HL-60/S4 (cell line): Measurements from ENCODE around the gene TLE1.
"Not testable (repeated sequence)": the region's sequence is repeated elsewhere in the genome, so short reads cannot be mapped to it uniquely, and the experiment has no call there.

Experiments used
- in situ Hi-C: fragments of 300-500 bp; cut with MboI; formaldehyde crosslinking; loops from 2 replicates; pipeline ENCODE4 v1.14.3; 2022; ENCODE audit warnings: low sequenced_read_pairs

TLE1 gene

DNA sequence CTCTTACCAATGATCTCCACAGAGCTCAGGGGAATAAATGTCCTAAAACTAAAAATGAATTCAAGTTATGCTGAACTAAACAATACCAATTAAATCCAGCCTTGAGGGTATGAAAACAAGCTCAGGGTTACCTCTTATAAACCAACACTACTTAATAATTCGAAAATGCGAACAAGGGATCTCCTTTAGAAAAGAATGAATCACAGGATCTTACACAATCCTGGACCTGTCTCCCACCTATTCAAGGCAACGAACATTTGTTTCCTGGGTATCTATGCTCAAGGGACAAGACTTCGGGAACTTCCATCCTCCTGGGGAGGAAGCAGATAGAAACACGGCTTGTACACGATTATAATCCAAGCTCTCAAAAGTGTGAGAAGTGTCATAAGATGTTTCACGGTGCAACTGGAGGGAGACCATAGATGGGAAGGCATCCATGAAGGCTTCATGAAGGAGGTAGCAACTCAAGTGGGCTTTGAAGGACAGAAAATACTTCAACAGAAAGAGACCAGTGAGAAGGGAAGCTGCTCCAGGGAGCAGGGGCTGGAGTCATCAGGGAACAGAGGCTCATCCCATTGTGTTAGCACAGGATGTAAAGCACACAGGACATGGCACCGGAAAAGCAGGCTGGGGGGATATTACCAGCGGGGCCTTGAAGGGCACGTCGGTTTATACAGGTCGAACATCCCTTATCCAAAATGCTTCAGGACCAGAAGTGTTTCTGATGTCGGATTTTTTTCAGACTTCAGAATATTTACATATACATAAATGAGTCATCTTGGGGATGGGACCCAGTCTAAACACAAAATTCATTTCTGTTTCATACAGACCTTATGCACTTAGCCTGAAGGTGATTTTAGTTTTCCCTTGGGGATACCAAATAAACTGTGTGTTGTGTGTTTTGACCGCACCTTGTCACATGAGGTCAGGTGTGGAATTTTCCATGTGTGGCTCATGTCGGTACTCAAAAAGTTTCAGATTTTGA, 87.4 kb downstream of the TLE1 start:
- in situ Hi-C loops, result no loop called here

DNA sequence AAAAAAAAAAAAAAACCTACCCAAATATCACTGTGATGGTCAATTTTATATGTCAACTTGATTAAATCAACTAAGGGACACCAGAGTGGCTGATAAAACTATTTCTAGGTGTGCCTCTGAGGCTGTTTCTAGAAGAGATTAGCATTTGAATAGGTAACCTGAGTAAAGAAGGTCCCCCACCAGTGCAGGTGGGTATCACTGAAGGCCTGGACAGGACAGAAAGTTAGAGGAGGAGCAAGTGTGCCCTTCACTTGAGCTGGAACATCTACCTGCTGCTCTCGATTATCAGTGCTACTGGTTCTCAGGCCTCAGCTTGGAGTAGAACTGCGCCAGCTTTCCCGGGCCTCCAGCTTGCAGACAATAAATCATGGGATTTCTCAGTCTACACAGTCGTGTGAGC, 88.7 kb downstream of the TLE1 start:
- in situ Hi-C loops, result no loop called here

DNA sequence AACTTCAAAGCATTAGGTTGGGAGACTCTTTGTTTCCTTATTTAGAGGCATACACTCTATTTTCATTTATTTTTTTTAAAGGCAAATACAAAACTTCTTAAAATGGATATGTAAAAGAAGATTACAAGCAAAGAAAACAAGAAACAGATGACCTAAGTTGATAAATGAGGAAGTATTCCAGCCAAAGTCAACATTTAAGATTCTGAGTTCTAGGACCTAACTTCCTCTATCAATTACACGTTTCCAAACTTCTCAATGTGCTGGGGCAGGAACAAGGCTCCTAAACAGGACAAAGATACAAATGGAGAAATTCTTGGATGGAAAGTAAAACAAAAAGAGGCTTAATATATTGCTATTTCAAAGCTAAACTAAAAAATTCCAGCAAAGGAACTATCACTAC, 89.5 kb downstream of the TLE1 start:
- in situ Hi-C loops, result no loop called here

DNA sequence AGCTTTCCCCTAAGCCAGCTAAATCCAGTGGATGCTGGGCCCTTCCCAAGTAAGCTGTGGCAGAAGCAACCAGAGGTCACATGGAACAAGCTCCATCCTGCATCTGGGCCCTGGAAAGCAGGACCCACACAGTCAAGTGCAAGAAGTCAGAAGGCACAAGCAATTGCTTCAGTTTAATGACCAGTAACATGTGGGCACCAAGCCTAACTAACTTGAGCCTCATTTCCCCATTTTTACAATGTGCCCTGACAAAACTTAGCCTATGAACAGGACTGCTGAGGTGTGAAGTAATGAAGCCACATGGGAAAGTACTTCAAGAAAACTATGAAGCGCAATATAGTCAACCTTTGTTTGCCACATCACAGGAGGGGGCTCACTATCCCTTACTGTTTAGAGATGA, 90.5 kb downstream of the TLE1 start:
- in situ Hi-C loops, result no loop called here

DNA sequence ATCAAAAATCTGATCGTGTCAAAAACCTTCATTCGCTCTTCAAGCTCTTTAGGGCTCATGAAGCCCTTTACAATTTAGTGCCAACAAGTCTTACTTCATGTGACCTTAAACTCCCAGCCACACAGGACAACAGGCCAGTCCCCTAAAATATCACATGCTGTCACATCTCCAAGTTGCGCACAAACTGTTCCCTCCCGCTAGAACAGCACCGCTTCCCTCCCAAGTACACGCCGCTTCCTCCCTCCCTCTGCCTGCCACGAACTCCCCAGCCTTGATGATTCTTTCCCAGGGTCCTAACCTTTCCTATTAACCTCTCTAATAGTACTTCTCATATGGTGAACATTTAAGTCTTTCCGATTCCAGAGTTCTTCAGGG, 91.2 kb downstream of the TLE1 start:
- in situ Hi-C loops, result no loop called here

DNA sequence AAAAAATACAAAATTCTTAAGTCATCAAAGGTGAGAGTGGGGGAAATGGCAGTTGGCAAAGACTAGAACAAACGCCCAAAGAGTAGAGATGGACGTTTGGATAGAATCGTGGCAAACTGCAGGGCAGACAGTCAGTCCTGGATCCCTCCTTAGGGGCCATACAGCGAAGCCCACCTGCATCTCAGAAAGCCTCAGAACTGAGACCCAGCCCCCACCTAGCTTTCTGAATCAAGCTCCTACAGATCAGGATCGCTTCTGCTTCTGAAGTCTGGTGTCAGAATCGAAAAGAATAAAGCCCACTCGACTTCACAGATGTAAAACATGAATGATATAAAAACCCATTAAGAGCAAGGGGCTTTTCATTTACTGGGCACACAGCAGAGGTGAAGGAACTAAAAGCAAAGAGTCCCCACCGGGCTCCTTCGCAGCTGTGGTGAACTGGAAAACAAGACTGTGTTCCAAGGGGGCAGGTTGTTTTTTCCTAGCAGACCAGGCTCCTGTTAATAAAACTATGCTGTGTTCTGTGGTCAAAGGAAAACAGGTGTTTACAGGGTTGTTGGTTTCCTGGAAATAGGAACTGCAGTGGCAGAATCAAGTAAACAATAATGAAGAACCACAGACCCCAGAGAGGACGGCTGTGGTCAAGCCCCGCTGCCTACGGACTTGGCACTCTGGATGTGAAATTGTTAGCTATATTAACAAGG, 91.8 kb downstream of the TLE1 start:
- in situ Hi-C loops, result no loop called here

DNA sequence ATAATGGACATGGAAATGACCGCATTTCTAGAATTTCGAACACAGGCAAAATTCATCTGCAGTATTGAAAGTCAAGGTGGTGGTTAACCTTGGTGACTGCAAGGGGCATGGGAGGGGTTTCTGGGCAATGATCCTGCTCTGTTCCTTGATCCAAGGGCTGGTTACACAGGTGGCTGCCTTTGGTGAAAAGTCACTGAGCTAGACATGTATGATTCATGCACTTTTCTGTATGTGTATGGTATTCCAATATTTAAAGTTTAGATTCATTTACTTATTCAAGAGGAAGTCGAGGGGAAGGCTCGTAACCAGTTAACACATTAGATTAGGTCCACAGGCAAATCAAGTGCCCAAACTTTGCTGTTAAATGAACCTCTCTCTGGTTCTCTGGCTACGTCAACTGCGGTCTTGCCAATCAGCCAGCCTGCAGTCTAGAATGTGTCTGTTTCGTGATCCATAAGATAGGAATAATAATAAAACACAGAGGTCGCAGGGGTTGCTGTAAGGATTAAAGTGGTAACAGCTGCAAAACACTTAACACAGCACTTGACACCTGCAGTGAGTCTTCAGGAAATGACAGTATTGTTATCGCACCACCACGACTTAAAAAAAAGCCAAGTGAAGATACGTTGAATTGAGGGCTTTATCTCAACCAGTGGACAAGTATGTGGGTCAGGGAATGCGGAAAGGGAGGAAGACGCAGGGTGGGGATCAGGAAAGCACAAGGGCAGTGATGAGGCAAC, 92.5 kb downstream of the TLE1 start:
- in situ Hi-C loops, result no loop called here

DNA sequence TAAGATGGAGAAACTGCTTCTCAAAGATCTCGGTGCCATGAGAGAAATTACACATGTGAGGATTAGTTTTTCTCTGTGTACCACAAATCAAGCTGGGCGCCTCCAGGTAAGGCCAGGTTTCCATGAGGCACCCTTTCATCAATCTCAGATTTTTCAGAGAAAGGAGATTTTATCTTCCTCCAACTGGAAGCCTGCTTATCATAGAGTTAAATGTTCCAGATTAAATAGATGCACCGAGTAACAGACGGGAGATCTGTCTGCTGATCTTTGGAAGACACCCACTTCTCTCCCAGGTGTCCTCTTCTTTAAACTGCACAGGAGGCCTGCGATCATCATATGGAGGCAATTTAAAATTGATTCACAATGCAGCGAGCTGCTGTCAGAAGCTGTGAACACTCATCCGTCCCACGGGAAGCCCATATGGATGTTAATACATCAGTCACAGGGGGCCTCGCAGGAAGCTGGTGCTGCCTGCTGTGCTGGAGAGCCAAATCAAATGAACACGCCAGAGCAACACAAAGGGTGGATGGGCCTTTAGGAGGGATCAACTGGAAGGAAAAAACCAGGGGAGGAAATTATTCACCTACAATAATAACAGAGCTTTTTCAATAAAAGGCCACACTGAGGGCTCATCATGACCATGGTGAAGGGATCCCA, 93.3 kb downstream of the TLE1 start:
- in situ Hi-C loops, result no loop called here

DNA sequence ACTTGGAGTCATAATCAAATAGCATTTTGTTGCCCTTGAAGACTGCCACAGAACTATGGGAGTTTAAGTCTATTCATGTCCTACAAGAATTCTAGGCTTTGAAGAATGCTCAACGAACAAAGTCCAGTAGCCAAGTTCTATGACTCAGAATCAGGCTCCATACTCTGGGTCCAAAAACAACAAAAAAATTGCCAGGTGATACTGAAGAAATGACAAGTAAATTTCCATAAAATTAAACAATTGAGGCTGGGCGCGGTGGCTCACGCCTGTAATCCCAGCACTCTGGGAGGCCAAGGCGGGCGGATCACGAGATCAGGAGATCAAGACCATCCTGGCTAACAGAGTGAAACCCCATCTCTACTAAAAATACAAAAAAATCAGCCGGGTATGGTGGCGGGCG, 94.1 kb downstream of the TLE1 start:
- in situ Hi-C loops, result not testable (repeated sequence)

DNA sequence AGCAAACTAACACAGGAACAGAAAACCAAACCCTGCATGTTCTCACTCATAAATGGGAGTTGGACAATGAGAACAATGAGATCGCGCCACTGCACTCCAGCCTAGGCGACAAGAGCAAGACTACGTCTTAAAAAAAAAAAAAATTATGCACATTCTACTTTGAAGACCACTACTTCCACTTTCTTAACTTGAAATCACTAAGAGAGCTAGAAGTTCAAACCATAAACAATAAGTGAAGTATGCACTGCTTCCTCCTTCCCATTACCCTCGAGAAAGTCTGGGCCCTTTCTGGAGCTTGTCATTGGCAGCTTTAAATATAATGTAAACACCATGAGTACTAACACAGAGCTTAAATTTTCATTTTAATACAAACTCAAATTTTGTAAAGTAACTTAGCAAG, 94.9 kb downstream of the TLE1 start:
- in situ Hi-C loops, result no loop called here

DNA sequence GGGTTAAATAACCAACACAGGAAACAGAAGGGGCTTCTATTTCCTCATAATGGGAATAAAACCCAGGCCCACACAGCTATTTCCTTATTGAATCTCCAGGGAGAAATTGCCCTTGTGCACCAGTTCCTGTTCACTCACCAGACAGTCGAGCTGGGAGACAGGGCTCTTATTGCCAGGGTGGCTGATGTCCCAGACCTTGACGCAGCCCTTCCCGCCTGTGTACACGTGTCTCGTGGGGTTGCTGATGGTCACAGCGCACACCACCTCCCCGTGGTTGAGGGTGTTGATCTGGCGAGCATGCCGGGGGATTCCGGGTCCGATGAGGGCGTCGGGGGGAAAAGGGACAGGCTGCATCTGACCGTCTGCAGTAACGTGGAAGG, 96.5 kb downstream of the TLE1 start:
- in situ Hi-C loops, result no loop called here

DNA sequence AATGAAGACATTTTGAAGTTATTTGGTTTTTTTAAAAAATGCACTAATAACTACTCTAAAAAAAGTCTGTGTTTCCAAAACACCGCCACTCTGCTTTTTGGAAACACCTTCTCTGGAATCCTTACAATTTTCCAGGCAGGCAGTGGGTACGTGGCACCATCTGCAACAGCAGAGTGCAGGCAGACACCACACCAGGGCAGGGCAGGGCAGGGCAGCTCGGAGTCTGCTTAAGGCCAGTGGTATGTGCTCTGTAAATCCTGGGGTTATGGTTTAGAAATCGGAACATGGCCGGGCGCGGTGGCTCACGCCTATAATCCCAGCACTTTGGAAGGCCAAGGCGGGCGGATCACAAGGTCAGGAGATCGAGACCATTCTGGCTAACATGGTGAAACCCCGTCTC, 97.6 kb downstream of the TLE1 start:
- in situ Hi-C loops, result no loop called here

DNA sequence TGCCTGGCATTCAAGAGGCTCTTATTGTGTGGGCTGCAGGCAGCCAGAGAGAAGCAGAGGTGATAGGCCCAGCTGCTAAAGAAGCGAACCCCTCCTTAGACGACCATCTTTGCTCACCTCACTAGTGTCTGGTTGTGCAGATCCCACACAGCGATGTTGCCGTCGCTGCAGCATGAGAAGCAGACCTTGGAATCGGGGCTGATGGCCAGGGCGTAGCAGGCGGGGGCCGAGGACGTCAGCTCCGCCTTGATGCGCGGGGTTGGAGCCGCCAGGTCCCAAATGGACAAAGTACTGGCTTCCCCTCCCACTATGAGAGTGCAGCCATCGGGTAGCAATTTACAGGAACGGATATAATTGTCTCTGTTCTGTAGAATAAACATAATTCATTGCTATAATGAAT, 98.7 kb downstream of the TLE1 start:
- in situ Hi-C loops, result no loop called here

DNA sequence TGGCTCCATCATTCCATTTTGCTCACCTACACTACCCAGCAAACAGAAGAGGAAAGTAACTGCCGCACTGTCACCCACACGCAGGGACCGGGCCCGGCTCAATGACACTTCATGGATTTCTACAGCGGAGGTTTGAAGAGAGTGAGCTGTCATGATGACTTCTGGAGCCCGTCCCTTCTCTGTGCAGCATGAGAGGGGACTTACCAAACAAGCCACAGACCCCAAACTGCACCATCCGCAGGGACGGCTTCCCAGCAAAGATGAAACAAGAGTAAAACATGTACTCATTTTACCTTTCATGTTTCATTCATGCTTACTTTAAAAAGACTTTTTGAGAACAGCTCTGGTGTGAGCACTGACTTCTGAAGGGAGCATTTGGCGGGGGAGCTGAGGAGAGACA, 99.5 kb downstream of the TLE1 start:
- in situ Hi-C loops, result no loop called here

DNA sequence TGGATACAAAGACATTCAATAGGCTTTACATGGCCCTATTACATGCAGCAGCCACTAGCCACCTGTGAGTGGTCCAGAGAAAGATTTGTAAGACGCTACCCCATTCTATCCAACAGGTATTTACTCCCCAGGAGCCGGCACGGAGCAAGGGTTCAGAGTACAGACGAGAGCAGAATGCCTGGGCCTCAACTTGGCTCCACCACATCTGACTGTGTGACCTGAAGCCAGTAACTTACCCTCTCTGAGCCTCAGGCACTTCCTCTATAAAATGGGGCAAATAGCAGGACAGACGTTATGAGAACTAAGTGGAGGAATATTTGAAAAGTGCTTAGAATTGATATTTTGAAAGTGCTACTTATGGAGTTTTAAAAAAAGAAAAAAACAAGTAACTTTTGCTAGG, 100.0 kb downstream of the TLE1 start:
- in situ Hi-C loops, result no loop called here

DNA sequence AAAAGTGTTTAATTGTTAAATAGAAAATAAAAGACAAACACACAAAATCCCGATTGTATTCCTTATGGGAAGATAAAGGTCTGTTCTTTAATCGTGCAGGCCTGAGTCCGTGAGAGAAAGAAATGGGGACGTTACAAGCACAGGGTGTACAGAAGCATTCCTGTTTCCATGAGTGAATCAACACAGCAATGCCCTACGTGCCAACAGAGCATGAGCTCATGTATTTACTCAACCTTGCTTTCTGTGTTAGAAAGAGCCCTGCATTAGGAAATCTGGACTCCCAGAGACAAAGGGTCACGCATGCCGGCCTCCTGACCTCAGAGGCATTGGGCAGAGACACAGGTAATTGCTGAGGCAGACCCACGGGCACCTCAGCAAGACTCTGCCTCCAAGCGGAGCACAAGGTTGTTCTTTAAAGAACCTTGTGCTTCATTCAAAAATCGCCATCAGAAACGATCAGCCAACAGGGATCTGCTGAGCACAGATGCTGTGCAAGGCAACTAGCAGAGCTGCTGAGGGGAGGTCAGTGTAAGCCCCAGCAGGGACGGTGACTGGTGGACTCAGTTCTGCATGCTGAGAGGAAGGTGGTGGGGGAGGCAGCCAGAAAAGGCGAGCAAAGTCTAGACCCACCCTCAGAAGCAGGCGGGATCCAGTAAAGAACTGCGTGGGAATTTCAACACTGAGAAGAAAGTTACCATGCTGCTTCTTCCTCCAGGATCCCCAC, 101.0 kb downstream of the TLE1 start:
- in situ Hi-C loops, result no loop called here

DNA sequence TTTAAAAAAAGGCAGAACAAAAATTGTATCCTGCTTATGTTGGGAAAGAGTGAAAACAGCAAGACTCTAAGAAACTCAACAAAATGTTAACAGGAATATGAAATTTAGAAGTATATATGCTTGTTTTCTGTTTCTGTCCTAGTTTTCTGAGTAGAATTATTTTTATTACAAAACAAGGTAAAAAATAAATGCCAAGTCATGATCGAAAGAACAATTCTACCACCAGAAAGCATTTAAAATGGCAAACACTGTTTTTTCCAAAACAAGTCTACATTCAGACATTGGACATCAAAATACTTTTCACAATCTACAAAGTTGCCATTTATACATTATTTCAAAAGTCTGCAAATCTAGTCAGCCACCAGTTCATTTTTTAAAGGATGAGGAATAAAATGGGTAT, 102.6 kb downstream of the TLE1 start:
- in situ Hi-C loops, result no loop called here

DNA sequence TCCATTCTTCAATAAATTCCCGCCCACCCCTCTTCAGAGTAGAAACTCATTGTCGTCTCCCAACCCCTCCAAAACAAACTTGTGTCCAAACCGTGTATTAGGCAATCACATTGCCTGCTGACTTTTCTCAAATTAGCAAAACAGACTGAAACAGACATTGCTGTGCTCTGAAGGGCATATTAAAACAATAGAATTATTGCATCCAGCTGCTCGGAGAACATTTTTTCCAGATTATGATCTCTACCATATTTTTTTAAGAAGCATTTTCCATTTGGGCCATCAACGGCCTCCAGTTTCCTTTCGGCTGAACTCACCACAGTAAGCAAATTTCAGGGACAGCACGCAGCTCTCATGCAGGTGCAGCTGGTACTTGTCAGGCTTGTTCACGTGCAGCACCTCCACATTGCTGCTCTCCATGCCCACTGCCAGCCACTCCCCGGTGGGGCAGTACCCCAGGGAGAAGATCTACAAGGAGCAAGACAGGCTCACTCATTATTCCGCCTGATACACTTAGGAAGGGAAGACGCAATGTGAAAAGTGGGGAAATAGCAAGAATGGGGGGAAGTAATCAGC, 104.1 kb downstream of the TLE1 start:
- in situ Hi-C loops, result no loop called here

DNA sequence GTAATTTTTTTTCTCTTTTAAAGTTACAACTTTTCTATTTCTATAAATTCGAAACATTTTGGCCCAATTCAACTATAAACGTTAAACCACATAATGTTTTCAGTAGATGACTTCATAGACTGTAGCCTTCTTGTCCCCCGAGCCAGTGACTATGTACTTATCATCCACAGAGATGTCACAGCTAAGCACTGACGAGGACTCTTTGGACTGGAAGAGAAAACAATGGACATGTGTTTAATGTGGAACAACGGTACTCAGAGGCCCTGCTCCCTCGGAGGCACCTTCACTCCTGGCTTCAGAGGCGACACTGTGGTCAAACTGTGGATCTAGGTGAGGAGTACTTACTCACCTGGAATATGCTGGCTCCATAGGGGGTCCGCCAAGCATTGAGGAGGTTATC, 105.2 kb downstream of the TLE1 start:
- in situ Hi-C loops, result no loop called here

DNA sequence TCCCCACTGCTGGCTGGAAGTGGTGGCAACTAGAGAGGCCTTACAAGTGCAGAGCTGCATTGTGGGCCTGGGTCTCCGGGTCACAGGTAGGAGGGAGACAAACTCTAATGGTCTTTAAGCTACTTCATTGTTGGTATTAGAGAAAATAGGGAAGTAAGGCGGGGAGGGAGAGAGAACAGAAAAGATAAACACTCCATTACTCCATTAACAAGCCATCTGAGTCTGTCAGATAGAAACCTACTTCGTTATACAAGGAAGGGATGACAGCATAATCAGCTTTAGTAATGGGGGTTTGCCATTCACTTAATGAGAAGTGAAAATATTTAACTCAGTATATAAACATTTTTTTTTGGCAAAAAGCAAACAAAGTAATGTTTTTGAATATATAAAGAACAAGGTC, 107.4 kb downstream of the TLE1 start:
- in situ Hi-C loops, result no loop called here
